ENCODE measurements around the gene USP15.
"Not testable (repeated sequence)": the region's sequence is repeated elsewhere in the genome, so short reads cannot be mapped to it uniquely, and the experiment has no call there.

Gene USP15

DNA sequence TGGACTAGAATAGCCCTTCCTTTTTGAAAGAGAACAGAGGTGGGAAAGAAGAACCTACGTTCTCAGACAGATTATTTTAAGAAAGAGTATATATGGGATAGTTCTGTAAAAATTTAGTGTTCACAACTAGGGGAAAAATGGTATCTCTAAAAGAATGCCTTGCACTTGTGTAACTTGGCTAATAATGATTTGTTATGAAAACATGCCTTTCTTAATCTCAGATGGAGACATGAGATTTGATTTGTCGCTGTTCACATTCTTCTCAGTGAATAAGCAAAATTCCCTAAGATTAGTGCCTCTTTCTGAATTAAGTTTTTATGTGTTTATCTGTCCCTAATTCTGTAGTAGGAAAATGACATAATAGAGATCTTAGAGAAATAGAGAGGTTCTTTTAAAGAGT is 100.8 kb downstream of the USP15 start:
- Mint-ChIP-seq H3K36me3 (ENCODE audit: insufficient read depth) (peaks cover 24% of the 10 kb centered on the region), H3K4me1 (ENCODE audit: low read depth in 2 of 2) (peaks cover 13 to 25% of the 10 kb centered on the region in 2 donors), H3K27me3 (no peaks in the 10 kb centered on the region), H3K4me3 (no peak overlapping the region), H3K27ac (no peak overlapping the region), H3K9me3 (no peaks in the 10 kb centered on the region)
- ATAC-seq (replicated peaks): no peak
- no peak for DNase-seq

DNA sequence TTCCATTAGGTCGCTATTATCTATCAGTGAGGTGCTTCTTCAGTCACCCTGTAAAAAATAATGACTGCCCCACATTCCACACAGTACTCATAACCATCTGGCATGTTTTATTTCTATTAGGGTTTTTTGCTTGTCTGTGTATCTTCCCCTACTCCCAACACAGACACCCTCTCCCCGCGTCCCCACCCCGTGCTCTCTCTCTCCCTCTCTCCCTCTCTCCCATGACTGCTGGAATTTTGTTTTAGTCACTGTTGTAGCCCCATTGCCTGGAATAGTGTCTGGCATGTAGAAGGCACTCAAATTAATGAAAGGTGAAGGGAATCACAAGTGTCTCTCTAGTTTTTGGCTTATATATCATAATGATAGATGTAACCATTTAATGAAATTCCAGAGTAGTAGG is 103.3 kb downstream of the USP15 start:
- Mint-ChIP-seq H3K4me1 (ENCODE audit: low read depth in 2 of 2) (peaks cover 32 to 47% of the 10 kb centered on the region in 2 donors), H3K27me3 (no peaks in the 10 kb centered on the region), H3K4me3 (no peak overlapping the region), H3K36me3 (ENCODE audit: insufficient read depth) (peaks cover 5% of the 10 kb centered on the region), H3K9me3 (no peaks in the 10 kb centered on the region), H3K27ac (no peak overlapping the region)
- DNase-seq (no peak), ATAC-seq (replicated peaks) (no peak)

DNA sequence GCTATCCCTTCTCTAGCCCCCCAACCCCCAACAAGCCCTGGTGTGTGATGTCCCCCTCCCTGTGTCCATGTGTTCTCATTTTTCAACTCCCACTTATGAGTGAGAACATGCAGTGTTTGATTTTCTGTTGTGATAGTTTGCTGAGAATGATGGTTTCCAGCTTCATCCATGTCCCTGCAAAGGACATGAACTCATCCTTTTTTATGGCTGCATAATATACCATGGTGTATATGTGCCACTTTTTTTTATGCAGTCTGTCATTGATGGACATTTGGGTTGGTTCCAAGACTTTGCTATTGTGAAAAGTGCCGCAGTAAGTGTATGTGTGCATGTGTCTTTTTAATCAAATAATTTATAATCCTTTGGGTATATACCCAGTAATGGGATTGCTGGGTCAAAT is 104.5 kb downstream of the USP15 start:
- H3K27me3 Mint-ChIP-seq; H3K4me3 Mint-ChIP-seq; H3K36me3 Mint-ChIP-seq (ENCODE audit: insufficient read depth); DNase-seq; H3K27ac Mint-ChIP-seq; ATAC-seq (replicated peaks); H3K9me3 Mint-ChIP-seq: not testable (repeated sequence)
- peaks cover 35 to 52% of the 10 kb centered on the region in 2 donors for H3K4me1 Mint-ChIP-seq (ENCODE audit: low read depth in 2 of 2)

DNA sequence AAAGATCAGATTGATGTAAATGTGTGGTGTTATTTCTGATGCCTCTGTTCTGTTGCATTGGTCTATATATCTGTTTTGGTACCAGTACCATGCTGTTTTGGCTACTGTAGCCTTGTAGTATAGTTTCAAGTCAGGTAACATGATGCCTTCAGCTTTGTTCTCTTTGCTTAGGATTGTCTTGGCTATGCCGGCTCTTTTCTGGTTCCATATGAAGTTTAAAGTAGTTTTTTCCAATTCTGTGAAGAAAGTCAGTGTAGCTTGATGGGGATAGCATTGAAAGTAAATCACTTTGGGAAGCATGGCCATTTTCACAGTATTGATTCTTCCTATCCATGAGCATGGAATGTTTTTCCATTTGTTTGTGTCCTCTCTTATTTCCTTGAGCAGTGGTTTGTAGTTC is 105.6 kb downstream of the USP15 start:
- not testable (repeated sequence) for H3K4me3 Mint-ChIP-seq, H3K9me3 Mint-ChIP-seq
- H3K27ac Mint-ChIP-seq: peak overlapping the region in 1 of 2 donors; percentile 38

DNA sequence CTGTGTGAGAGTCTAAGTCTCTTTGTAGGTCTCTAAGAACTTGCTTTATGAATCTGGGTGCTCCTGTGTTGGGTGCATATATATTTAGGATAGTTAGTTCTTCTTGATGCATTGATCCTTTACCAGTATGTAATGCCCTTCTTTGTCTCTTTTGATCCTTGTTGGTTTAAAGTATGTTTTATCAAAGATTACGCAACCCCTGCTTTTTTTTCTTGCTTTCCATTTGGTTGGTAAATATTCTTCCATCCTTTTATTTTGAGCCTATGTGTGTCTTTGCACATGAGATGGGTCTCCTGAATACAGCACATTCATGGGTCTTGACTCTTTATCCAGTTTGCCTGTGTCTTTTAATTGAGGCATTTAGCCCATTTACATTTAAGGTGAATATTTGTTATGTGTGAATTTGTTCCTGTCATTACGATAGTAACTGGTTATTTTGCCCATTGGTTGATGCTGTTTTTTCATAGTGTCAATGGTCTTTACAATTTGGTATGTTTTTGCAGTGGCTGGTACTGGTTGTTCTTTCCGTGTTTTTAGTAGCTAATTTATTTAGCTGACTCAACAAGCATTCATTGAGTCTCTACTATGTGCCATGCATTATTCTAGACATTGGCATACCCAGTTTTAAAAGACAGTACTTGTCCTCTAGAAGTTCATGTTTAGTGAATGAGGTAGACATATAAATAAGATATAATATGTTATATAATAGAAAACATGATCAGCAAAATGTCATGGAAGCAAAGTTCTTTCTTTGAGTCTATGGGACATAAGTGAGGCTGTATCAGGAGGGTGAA is 108.4 kb downstream of the USP15 start:
- peaks cover 37 to 57% of the 10 kb centered on the region in 2 donors for H3K4me1 Mint-ChIP-seq (ENCODE audit: low read depth in 2 of 2)
- peak overlapping the region in 1 of 2 donors; percentile 7 for H3K27ac Mint-ChIP-seq
- H3K27me3 Mint-ChIP-seq; H3K36me3 Mint-ChIP-seq (ENCODE audit: insufficient read depth); H3K4me3 Mint-ChIP-seq; DNase-seq; H3K9me3 Mint-ChIP-seq; ATAC-seq (replicated peaks): not testable (repeated sequence)

More for the DNA sequence above, 105.6 kb downstream of the USP15 start:
- ATAC-seq (replicated peaks); DNase-seq; H3K27me3 Mint-ChIP-seq; H3K36me3 Mint-ChIP-seq (ENCODE audit: insufficient read depth): not testable (repeated sequence)
- peaks cover 40 to 58% of the 10 kb centered on the region in 2 donors for H3K4me1 Mint-ChIP-seq (ENCODE audit: low read depth in 2 of 2)

DNA sequence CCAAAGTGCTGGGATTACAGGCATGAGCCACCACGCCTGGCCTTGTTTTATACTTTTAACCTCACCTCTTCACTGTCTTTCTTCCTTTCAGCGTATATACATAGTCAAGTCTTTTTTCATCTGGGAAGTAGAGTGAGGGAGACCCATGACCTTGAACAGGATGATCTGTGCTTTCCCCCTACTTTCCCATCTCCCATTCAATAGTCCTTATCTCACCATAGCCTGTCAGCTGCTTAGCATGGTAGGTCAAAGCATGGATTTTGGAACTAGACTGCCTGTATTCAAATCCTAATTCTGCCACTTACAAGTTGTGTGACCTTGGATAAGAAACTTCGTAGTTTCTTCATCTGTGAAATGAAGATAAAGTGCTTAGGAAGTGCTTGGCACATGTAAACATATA is 110.0 kb downstream of the USP15 start:
- no peak for DNase-seq
- H3K36me3 Mint-ChIP-seq (ENCODE audit: insufficient read depth): no peaks in the 10 kb centered on the region
- H3K27me3 Mint-ChIP-seq: no peaks in the 10 kb centered on the region
- ATAC-seq (replicated peaks): no peak
- peaks cover 34 to 52% of the 10 kb centered on the region in 2 donors for H3K4me1 Mint-ChIP-seq (ENCODE audit: low read depth in 2 of 2)
- H3K9me3 Mint-ChIP-seq: no peaks in the 10 kb centered on the region
- H3K4me3 Mint-ChIP-seq: no peak overlapping the region
- H3K27ac Mint-ChIP-seq: no peak overlapping the region

DNA sequence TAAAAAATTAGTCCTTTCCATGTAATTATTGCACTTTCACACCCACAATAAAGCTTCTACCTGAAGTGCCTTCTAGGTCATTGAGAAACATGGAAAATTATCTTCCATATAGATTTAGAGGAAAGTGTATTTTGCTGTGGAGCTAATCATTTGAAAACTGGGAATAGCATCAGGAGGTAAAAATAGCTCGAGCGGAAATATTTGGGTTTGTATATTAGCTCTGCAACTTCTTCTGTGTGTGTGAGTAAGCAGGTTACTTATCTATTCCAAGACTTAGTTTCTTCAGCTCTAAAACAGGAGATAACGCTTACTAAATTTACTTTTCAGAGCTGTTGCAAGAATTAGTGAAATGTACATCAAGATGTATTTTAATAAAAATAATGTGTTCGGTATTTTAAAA is 111.5 kb downstream of the USP15 start:
- Mint-ChIP-seq H3K27me3 (no peaks in the 10 kb centered on the region), H3K27ac (no peak overlapping the region), H3K4me1 (ENCODE audit: low read depth in 2 of 2) (peaks cover 28 to 44% of the 10 kb centered on the region in 2 donors), H3K4me3 (no peak overlapping the region), H3K9me3 (no peaks in the 10 kb centered on the region), H3K36me3 (ENCODE audit: insufficient read depth) (no peaks in the 10 kb centered on the region)
- DNase-seq (no peak), ATAC-seq (replicated peaks) (no peak)

DNA sequence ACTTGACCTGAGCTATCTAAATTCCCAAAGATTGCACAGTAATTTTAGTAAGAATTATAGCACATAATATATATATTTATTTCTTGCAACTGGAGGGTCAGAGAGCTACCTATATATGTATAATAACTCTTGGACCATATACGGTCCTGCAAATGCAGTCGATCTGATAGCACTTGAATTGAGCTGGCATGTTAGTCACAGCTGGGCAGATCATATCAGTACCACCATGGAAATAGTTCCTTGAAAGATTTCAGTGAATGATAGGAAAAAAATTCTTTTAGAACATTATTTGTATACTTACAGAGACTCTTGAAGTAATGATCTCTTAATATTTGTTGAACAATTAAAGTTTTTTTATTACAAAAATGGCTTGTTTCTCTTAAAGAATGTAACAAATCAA is 111.9 kb downstream of the USP15 start:
- no peak overlapping the region for H3K27ac Mint-ChIP-seq
- no peak for ATAC-seq (replicated peaks)
- DNase-seq: no peak
- no peak overlapping the region for H3K4me3 Mint-ChIP-seq
- no peaks in the 10 kb centered on the region for H3K9me3 Mint-ChIP-seq
- no peaks in the 10 kb centered on the region for H3K27me3 Mint-ChIP-seq
- no peaks in the 10 kb centered on the region for H3K36me3 Mint-ChIP-seq (ENCODE audit: insufficient read depth)
- peaks cover 24 to 40% of the 10 kb centered on the region in 2 donors for H3K4me1 Mint-ChIP-seq (ENCODE audit: low read depth in 2 of 2)

DNA sequence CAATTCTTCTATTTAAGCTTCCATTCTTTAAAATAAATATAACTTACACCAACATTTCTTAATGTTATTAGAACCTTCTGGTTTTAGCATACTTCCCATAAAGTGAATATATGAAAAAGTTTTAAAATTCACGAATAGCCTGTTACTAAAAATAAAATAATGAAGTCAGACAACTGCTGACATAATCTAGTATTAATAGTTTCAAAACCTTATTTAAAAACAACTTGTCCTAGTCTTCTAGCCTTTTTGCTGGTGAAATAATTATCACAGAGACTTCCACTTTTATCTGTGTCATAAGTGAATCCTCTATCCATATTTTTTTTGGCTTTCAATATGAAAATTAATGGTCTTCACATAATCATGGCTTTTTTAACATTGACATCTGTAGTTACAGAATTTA is 112.6 kb downstream of the USP15 start:
- Mint-ChIP-seq H3K27me3 (no peaks in the 10 kb centered on the region), H3K27ac (peak overlapping the region in 1 of 2 donors; percentile 26), H3K4me1 (ENCODE audit: low read depth in 2 of 2) (peaks cover 20 to 37% of the 10 kb centered on the region in 2 donors), H3K9me3 (no peaks in the 10 kb centered on the region), H3K4me3 (no peak overlapping the region), H3K36me3 (ENCODE audit: insufficient read depth) (peaks cover 2% of the 10 kb centered on the region)
- DNase-seq (no peak), ATAC-seq (replicated peaks) (no peak)

DNA sequence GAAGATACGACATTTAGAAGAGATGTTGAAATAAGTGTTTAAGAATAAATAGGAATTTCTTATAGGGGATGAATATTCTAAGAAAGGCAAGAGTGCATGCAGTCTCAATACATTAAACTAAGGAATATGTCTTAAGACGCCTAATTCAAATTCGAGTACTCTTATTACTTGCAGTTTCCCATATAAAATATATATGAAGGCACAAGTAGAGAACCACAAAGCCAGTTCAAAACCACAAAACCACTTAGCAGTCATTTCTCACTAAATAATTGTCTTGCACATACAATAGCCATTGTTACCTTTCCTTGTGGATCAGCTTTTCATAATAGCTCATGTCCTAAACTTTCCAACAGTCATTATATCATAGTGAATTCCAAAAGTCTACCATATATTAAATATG is 115.4 kb downstream of the USP15 start:
- Mint-ChIP-seq H3K27me3 (no peaks in the 10 kb centered on the region), H3K4me1 (ENCODE audit: low read depth in 2 of 2) (peaks cover 14 to 32% of the 10 kb centered on the region in 2 donors), H3K4me3 (no peak overlapping the region), H3K36me3 (ENCODE audit: insufficient read depth) (peaks cover 5% of the 10 kb centered on the region), H3K9me3 (no peaks in the 10 kb centered on the region), H3K27ac (no peak overlapping the region)
- DNase-seq (no peak), ATAC-seq (replicated peaks) (no peak)

DNA sequence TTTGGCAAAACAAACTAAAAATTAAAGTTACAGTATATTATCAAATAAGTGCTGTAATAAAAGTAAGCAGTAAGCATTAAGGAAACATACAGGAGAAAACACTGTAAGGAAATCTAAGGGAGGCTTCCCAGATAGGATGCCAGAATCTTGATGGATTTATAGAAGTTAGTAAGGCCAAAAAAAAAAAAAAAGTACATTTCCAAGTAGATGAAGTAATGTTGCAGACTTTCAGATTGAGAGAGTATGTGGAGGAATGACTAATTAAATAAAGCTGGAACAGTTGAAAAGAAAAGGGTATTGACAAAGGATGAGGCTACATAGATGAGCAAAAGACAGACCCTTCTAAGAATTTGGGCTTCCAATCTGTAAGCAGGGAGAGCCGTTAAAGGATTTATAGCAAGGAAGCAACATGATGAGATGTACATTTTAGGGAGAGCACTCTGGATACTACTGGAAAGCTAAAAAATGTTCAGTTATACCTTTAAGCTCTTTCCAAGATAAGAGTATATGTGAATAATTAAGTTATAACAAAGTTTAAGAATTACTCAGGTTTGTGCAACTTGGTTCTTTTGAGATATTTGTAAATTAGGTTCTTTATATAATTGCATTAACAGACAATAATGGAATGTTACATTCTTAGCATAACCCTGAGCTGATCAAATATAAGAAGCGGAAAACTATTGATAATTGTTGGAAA is 119.0 kb downstream of the USP15 start:
- no peak for ATAC-seq (replicated peaks)
- no peak for DNase-seq
- peak overlapping the region; percentile 11 to 29 for H3K27ac Mint-ChIP-seq

DNA sequence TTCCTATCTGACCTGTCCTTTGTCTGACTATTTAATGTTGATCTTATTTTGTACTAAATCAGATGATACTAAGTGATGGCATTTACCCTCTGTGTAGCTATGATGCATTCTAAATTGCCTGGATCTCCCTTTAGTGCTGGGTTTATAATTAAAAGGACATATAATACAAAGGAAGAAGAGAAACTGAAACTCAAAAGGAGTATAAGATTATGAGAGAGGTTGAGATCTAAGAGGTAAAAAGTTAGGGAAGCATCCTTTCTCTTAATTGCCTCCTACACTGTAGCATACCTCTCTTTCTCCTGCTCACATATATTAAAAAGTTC is 119.5 kb downstream of the USP15 start:
- no peaks in the 10 kb centered on the region for H3K27me3 Mint-ChIP-seq
- H3K36me3 Mint-ChIP-seq (ENCODE audit: insufficient read depth): peaks cover 14% of the 10 kb centered on the region
- H3K4me3 Mint-ChIP-seq: no peak overlapping the region
- peak overlapping the region in 1 of 2 donors; percentile 29 for H3K27ac Mint-ChIP-seq
- H3K9me3 Mint-ChIP-seq: no peaks in the 10 kb centered on the region
- H3K4me1 Mint-ChIP-seq (ENCODE audit: low read depth in 2 of 2): peaks cover 10 to 27% of the 10 kb centered on the region in 2 donors
- DNase-seq (no peak), ATAC-seq (replicated peaks) (no peak)

More for the DNA sequence above, 119.0 kb downstream of the USP15 start:
- no peaks in the 10 kb centered on the region for H3K27me3 Mint-ChIP-seq
- peaks cover 10 to 27% of the 10 kb centered on the region in 2 donors for H3K4me1 Mint-ChIP-seq (ENCODE audit: low read depth in 2 of 2)
- peaks cover 14% of the 10 kb centered on the region for H3K36me3 Mint-ChIP-seq (ENCODE audit: insufficient read depth)
- no peak overlapping the region for H3K4me3 Mint-ChIP-seq
- H3K9me3 Mint-ChIP-seq: no peaks in the 10 kb centered on the region

DNA sequence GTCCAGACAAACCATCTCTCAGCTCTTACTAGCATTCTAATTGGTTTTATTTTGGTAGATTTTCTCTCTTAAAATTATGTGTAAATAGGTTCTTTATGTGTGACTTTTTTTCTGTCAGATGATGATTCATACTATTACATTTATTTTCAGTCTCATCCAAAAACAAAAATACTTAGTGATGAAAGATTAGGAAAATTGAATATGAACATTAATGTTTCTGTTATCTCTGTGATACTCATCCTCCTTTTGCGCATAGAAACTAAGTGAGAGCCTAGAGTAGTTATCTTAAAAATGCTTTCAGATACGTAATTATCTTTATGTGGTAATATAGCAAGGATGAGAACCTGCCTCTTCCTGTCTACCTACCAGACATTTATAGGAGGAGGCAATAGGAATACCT is 122.3 kb downstream of the USP15 start:
- DNase-seq (no peak), ATAC-seq (replicated peaks) (no peak)
- Mint-ChIP-seq H3K36me3 (ENCODE audit: insufficient read depth) (peaks cover 14% of the 10 kb centered on the region), H3K27me3 (no peaks in the 10 kb centered on the region), H3K27ac (peak overlapping the region in 1 of 2 donors; percentile 38), H3K4me3 (no peak overlapping the region), H3K4me1 (ENCODE audit: low read depth in 2 of 2) (peaks cover 5 to 18% of the 10 kb centered on the region in 2 donors), H3K9me3 (no peaks in the 10 kb centered on the region)

DNA sequence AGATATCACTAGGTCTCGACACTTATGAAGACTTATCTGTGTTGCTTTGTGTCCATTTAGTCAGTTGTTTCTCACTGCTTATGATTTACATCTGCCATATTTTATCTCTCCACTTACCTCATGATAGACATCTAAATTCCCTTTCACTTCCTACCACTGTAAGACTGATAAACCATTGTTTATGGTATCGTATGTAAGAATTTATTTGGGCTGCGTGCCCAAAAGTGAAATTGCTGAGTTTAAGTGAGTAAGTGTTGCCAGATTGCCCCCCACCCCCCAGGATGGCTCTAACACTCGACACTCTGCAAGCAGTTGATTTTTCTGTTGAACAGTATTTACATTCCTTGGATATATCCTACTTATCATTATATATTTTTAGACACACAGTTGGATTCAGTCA is 136.5 kb downstream of the USP15 start:
- H3K36me3 Mint-ChIP-seq (ENCODE audit: insufficient read depth): peaks cover 77% of the 10 kb centered on the region
- peaks cover 2 to 13% of the 10 kb centered on the region in 2 donors for H3K4me1 Mint-ChIP-seq (ENCODE audit: low read depth in 2 of 2)
- H3K4me3 Mint-ChIP-seq: no peak overlapping the region
- no peaks in the 10 kb centered on the region for H3K9me3 Mint-ChIP-seq
- no peak for DNase-seq
- H3K27ac Mint-ChIP-seq: no peak overlapping the region
- ATAC-seq (replicated peaks): no peak
- no peaks in the 10 kb centered on the region for H3K27me3 Mint-ChIP-seq
